Caco-2 (cell line): Measurements from ENCODE around the gene GLIS1. TPM values are rescaled to one million over a fixed set of nuclear protein-coding genes. Genes with fewer than 3 reads are reported as not detected.
A peak's percentile ranks its signal among the peaks of the same experiment; 100 is the strongest.

Experiments used
- Bru-seq: library from RNA; stranded (reverse); fragments of 400-500 nt; gene quantifications from one replicate; lab custom pipeline; 2021; lab: Mats Ljungman, UMichigan
- BruChase-seq, 2 experiments: library from RNA; stranded (reverse); fragments of 400-500 nt; gene quantifications; one replicate each; lab custom pipeline; 2021; lab: Mats Ljungman, UMichigan
- BruUV-seq: library from RNA; stranded (reverse); fragments of 400-500 nt; replicated peaks from 2 replicates; lab custom pipeline; 2021; lab: Mats Ljungman, UMichigan
- CTCF ChIA-PET: fragments of 300-600 bp; sonication (Branson Sonifier 250); formaldehyde crosslinking; loops from one replicate; lab custom pipeline; 2022; ENCODE audit warnings: antibody characterized with exemption; lab: Charles Lee
- POLR2A ChIA-PET: fragments of 300-600 bp; sonication (Branson Sonifier 250); formaldehyde crosslinking; loops from one replicate; lab custom pipeline; 2022; ENCODE audit warnings: antibody characterized with exemption; lab: Charles Lee
- DNase-seq, 2 experiments: peaks; one replicate each; pipeline versions ENCODE4 v3.0.0 to v3.0.0-alpha.2; 2020 to 2022
- H3K27me3 ChIP-seq: replicated peaks from 2 replicates; pipeline ENCODE4 v1.6.0; 2011; ENCODE audit warnings: low read length; ENCODE audit not compliant: control insufficient read depth, insufficient read depth
- H3K36me3 ChIP-seq: 2 replicates; pipeline ENCODE4 v1.5.1; 2011; ENCODE audit warnings: low read length; ENCODE audit not compliant: control insufficient read depth, insufficient read depth
- H3K4me1 ChIP-seq: fragments of 250-450 bp; sonication (Bioruptor Pico); 2 replicates; pipeline ENCODE4 v1.5.1; 2020; ENCODE audit warnings: mild to moderate bottlenecking
- H3K4me3 ChIP-seq: 2 replicates; pipeline ENCODE4 v1.5.1; 2011; ENCODE audit warnings: low read depth, mild to moderate bottlenecking, control low read depth, low read length
- H3K9me3 ChIP-seq: fragments of 250-450 bp; sonication (Bioruptor Pico); 2 replicates; pipeline ENCODE4 v1.5.1; 2020; ENCODE audit warnings: mild to moderate bottlenecking, moderate library complexity
- H3K27ac Mint-ChIP-seq: one replicate; pipeline ENCODE4 v1.8.0; 2022; ENCODE audit warnings: mixed read lengths; ENCODE audit not compliant: unreplicated experiment
- H3K27me3 Mint-ChIP-seq: one replicate; pipeline ENCODE4 v1.8.0; 2022; ENCODE audit warnings: mixed read lengths; ENCODE audit not compliant: insufficient read depth, unreplicated experiment
- H3K36me3 Mint-ChIP-seq: one replicate; pipeline ENCODE4 v1.8.0; 2022; ENCODE audit warnings: mild to moderate bottlenecking, mixed read lengths; ENCODE audit not compliant: insufficient read depth, unreplicated experiment
- H3K4me1 Mint-ChIP-seq: one replicate; pipeline ENCODE4 v1.8.0; 2022; ENCODE audit warnings: low read depth, mixed read lengths; ENCODE audit not compliant: unreplicated experiment
- H3K4me3 Mint-ChIP-seq: one replicate; pipeline ENCODE4 v1.8.0; 2022; ENCODE audit warnings: mild to moderate bottlenecking, moderate library complexity, mixed read lengths; ENCODE audit not compliant: unreplicated experiment
- H3K9me3 Mint-ChIP-seq: one replicate; pipeline ENCODE4 v1.8.0; 2022; ENCODE audit warnings: mixed read lengths; ENCODE audit not compliant: unreplicated experiment
- CTCF ChIP-seq, 2 experiments: fragments of 200-600 bp in 1 of 2; IDR thresholded peaks; 1 replicate in 1 of 2; 2 replicates in 1 of 2; pipeline versions ENCODE4 v1.5.1 to v1.8.0; 2011 to 2022; ENCODE audit warnings: antibody characterized with exemption in 1 of 2, control low read depth in 1 of 2, inconsistent platforms in 1 of 2, low read depth in 1 of 2, low read length in 1 of 2, mild to moderate bottlenecking in 1 of 2, moderate library complexity in 1 of 2; ENCODE audit not compliant: insufficient read depth in 1 of 2, severe bottlenecking in 1 of 2, unreplicated experiment in 1 of 2
- intact Hi-C: fragments of 100-400 bp; cut with micrococcal nuclease; formaldehyde crosslinking; loops from one replicate; pipeline ENCODE4 v1.10.0; 2022; ENCODE audit not compliant: unreplicated experiment
- long read RNA-seq: library from polyadenylated mRNA; stranded (forward); transcript quantifications from one replicate; pipeline ENCODE4 v2.0.0, GENCODE V29; 2022
- total RNA-seq: library from RNA; stranded (reverse); gene quantifications from 2 replicates; pipeline ENCODE4 v1.2.3, GENCODE V29; 2022

Gene GLIS1
- total RNA-seq: not detected in 2 replicates
- Bru-seq, nascent RNA: percentile 6 among the genes with signal in this experiment
- percentile 15 among the genes with signal in this experiment for BruChase-seq, experiment 1, labeled RNA remaining after a 2-hour chase
- BruChase-seq, experiment 2, labeled RNA remaining after a 6-hour chase: percentile 18 among the genes with signal in this experiment
- long read RNA-seq: 0 reads

GRCh38 chr1:53739109-53739681 lies at the start of gene GLIS1:
GLIS1 (minus strand) TSS chr1:53739164; CDS start chr1:53738064, 1,100 bp downstream.
- Mint-ChIP-seq H3K4me3 (peak within 1 kb of the TSS; percentile 42), H3K27ac (no peak within 1 kb of the TSS), H3K4me1 (no peaks in the 10 kb centered on the region), H3K27me3 (peaks cover 18% of the 10 kb centered on the region), H3K36me3 (no peaks in the 10 kb centered on the region), H3K9me3 (peaks cover 27% of the 10 kb centered on the region)
- Histone ChIP-seq H3K4me3 (peak within 1 kb of the TSS; percentile 43), H3K9me3 (no peaks in the 10 kb centered on the region), H3K27me3 (peaks cover 2% of the 10 kb centered on the region), H3K36me3 (no peaks in the 10 kb centered on the region), H3K4me1 (no peaks in the 10 kb centered on the region)
- CTCF ChIA-PET: no interaction called here
- POLR2A ChIA-PET: no interaction called here
- BruUV-seq: no TSS peak
- DNase-seq: peak; percentile 73 to 86
- no peak for TF ChIP-seq CTCF (IDR thresholded peaks at IDR 0.05; ENCODE audit: insufficient read depth in 1 of 2, low read depth in 1 of 2, low read length in 1 of 2, severe bottlenecking in 1 of 2, unreplicated experiment in 1 of 2)
- intact Hi-C loops: no loop called here

- Mint-ChIP-seq H3K36me3 (peaks cover 56% of the 10 kb centered on the region), H3K4me3 (no peak overlapping the region), H3K4me1 (no peaks in the 10 kb centered on the region), H3K9me3 (no peaks in the 10 kb centered on the region), H3K27ac (no peak overlapping the region), H3K27me3 (no peaks in the 10 kb centered on the region)
- BruUV-seq: no TSS peak
- CTCF ChIA-PET: no interaction called here
- POLR2A ChIA-PET: interaction anchor here (0.7 kb wide), 1 partner anchor 58 kb away, joined by 6 read pairs; no protein-coding TSS in a partner anchor
- Histone ChIP-seq H3K9me3 (no peaks in the 10 kb centered on the region), H3K4me1 (no peaks in the 10 kb centered on the region), H3K36me3 (no peaks in the 10 kb centered on the region), H3K27me3 (no peaks in the 10 kb centered on the region), H3K4me3 (no peak overlapping the region)
- intact Hi-C loops: no loop called here
- TF ChIP-seq CTCF (IDR thresholded peaks at IDR 0.05; ENCODE audit: insufficient read depth in 1 of 2, low read depth in 1 of 2, low read length in 1 of 2, severe bottlenecking in 1 of 2, unreplicated experiment in 1 of 2): no peak
- DNase-seq: no peak
Observed at GRCh38 chr1:53787655-53788054, 48.7 kb upstream of the GLIS1 start.

GRCh38 chr1:53783056-53783455 lies 44.1 kb upstream of the GLIS1 start:
- H3K4me3 Mint-ChIP-seq: no peak overlapping the region
- H3K36me3 Mint-ChIP-seq: peaks cover 38% of the 10 kb centered on the region
- Histone ChIP-seq H3K9me3 (no peaks in the 10 kb centered on the region), H3K4me1 (no peaks in the 10 kb centered on the region), H3K4me3 (no peak overlapping the region), H3K27me3 (no peaks in the 10 kb centered on the region), H3K36me3 (no peaks in the 10 kb centered on the region)
- ChIA-PET CTCF (no interaction called here), POLR2A (no interaction called here)
- BruUV-seq: no TSS peak
- TF ChIP-seq CTCF (IDR thresholded peaks at IDR 0.05; ENCODE audit: insufficient read depth in 1 of 2, low read depth in 1 of 2, low read length in 1 of 2, severe bottlenecking in 1 of 2, unreplicated experiment in 1 of 2): no peak
- no peaks in the 10 kb centered on the region for H3K27me3 Mint-ChIP-seq
- H3K9me3 Mint-ChIP-seq: no peaks in the 10 kb centered on the region
- H3K27ac Mint-ChIP-seq: no peak overlapping the region
- H3K4me1 Mint-ChIP-seq: no peaks in the 10 kb centered on the region
- DNase-seq: no peak
- intact Hi-C loops: no loop called here
